Measurements from ENCODE around the gene USP47.
A peak's percentile ranks its signal among the peaks of the same experiment; 100 is the strongest.

Gene USP47

GRCh38 chr11:11839718-11840117 is 2.1 kb upstream of the USP47 start:
- DNase-seq, result no peak
- Histone ChIP-seq H3K36me3 (peaks cover 4% of the 10 kb centered on the region), H3K27ac (no peak overlapping the region), H3K27me3 (ENCODE audit: insufficient read depth, low read depth, severe bottlenecking) (no peaks in the 10 kb centered on the region), H3K9me3 (ENCODE audit: severe bottlenecking) (no peaks in the 10 kb centered on the region), H3K4me3 (ENCODE audit: low read depth, low read length) (no peak overlapping the region)
- no peak for TF ChIP-seq CTCF (IDR thresholded peaks at IDR 0.05; ENCODE audit: low read depth, low read length)

GRCh38 chr11:11841116-11841722 is 553 bp upstream of the USP47 start:
- Histone ChIP-seq H3K4me3 (ENCODE audit: low read depth, low read length) (peak overlapping the region; percentile 82), H3K36me3 (peaks cover 4% of the 10 kb centered on the region), H3K27ac (peak overlapping the region; percentile 99), H3K27me3 (ENCODE audit: insufficient read depth, low read depth, severe bottlenecking) (no peaks in the 10 kb centered on the region), H3K9me3 (ENCODE audit: severe bottlenecking) (no peaks in the 10 kb centered on the region)
- no peak for TF ChIP-seq CTCF (IDR thresholded peaks at IDR 0.05; ENCODE audit: low read depth, low read length)
- DNase-seq, result peak; percentile 55

GRCh38 chr11:11842421-11843008 is 743 bp downstream of the USP47 start:
- TF ChIP-seq CTCF (IDR thresholded peaks at IDR 0.05; ENCODE audit: low read depth, low read length), result no peak
- peak; percentile 48 for DNase-seq

GRCh38 chr11:11843211-11843621 is 1.4 kb downstream of the USP47 start:
- DNase-seq, result no peak
- H3K4me3 ChIP-seq (ENCODE audit: low read depth, low read length), result peak overlapping the region; percentile 82
- peaks cover 4% of the 10 kb centered on the region for H3K36me3 ChIP-seq
- H3K9me3 ChIP-seq (ENCODE audit: severe bottlenecking), result no peaks in the 10 kb centered on the region
- H3K27me3 ChIP-seq (ENCODE audit: insufficient read depth, low read depth, severe bottlenecking), result no peaks in the 10 kb centered on the region
- H3K27ac ChIP-seq, result peak overlapping the region; percentile 99
- TF ChIP-seq CTCF (IDR thresholded peaks at IDR 0.05; ENCODE audit: low read depth, low read length), result no peak

More at GRCh38 chr11:11842421-11843008, 743 bp downstream of the USP47 start:
- Histone ChIP-seq H3K27ac (peak overlapping the region; percentile 99), H3K4me3 (ENCODE audit: low read depth, low read length) (peak overlapping the region; percentile 82), H3K27me3 (ENCODE audit: insufficient read depth, low read depth, severe bottlenecking) (no peaks in the 10 kb centered on the region), H3K9me3 (ENCODE audit: severe bottlenecking) (no peaks in the 10 kb centered on the region), H3K36me3 (peaks cover 4% of the 10 kb centered on the region)

GRCh38 chr11:11843642-11844041 is 1.9 kb downstream of the USP47 start:
- Histone ChIP-seq H3K27me3 (ENCODE audit: insufficient read depth, low read depth, severe bottlenecking) (no peaks in the 10 kb centered on the region), H3K27ac (0 out of 2 replicates have a peak overlapping the region, but pooled peaks have one; percentile 99), H3K4me3 (ENCODE audit: low read depth, low read length) (peak overlapping the region; percentile 82; the same call in 1 of the 2 replicates), H3K9me3 (ENCODE audit: severe bottlenecking) (no peaks in the 10 kb centered on the region), H3K36me3 (peaks cover 4% of the 10 kb centered on the region)
- TF ChIP-seq CTCF (IDR thresholded peaks at IDR 0.05; ENCODE audit: low read depth, low read length), result no peak
- no peak for DNase-seq

All from WERI-Rb-1 (cell line).